Middle frontal gyrus (tissue), 1 donor: ENCODE measurements around the gene HES4.

ENCODE experiments used
- DNase-seq: peaks from one replicate; pipeline ENCODE4 v3.0.0-alpha.2; 2015; ENCODE audit warnings: low spot score; ENCODE audit errors: extremely low spot score

HES4 gene, protein sequence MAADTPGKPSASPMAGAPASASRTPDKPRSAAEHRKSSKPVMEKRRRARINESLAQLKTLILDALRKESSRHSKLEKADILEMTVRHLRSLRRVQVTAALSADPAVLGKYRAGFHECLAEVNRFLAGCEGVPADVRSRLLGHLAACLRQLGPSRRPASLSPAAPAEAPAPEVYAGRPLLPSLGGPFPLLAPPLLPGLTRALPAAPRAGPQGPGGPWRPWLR

DNA sequence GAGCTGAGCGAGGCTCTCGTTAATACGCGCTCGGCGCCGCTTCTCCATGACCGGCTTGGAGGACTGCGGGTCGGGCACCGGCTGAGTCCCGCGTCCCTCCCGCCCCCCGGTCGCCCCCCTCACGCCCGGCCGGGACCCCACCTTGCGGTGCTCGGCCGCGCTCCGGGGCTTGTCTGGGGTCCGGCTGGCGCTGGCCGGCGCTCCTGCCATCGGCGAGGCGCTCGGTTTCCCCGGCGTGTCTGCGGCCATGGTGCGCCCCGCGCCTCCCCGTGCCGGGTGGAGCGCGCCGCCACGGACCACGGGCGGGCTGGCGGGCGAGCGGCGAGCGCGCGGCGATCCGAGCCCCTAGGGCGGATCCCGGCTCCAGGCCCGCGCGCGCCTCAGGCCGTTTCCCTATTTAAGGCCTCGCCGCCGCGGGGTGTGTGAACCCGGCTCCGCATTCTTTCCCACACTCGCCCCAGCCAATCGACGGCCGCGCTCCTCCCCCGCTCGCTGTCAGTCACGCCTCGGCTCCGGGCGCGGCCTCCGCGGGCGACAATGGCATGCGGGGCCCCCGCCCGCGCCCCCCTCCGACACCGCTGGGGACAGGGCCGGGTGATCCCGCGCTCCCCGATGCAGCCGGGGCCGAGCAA lies at the start of gene HES4:
Gene HES4 (minus strand): TSS at position 373 of the 632 bp plus-strand sequence. CDS start 124 bp downstream, at position 249.
- DNase-seq, result peak; percentile 62

DNA sequence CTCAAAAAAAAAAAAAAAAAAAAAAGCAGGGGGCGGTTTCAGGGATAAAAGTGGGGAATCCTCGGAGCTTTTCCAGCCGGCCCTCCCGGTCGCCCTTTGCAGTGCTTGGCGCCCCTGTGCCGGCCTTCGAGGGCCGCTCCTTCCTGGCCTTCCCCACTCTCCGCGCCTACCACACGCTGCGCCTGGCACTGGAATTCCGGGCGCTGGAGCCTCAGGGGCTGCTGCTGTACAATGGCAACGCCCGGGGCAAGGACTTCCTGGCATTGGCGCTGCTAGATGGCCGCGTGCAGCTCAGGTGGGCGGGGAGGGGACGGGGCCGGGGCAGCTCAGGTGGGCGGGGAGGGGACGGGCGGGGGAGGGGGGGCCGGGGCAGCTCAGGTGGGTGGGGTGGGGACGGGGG lies 48.9 kb upstream of the HES4 start:
- DNase-seq, result no peak

DNA sequence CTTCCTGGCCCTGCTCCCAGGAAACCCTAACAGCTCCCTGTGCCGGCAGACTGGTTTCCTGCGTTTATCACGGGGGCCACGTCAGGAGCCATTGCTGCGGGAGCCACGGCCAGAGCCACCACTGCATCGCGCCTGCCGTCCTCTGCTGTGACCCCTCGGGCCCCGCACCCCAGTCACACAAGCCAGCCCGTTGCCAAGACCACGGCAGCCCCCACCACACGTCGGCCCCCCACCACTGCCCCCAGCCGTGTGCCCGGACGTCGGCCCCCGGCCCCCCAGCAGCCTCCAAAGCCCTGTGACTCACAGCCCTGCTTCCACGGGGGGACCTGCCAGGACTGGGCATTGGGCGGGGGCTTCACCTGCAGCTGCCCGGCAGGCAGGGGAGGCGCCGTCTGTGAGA lies 48.1 kb upstream of the HES4 start:
- no peak for DNase-seq

DNA sequence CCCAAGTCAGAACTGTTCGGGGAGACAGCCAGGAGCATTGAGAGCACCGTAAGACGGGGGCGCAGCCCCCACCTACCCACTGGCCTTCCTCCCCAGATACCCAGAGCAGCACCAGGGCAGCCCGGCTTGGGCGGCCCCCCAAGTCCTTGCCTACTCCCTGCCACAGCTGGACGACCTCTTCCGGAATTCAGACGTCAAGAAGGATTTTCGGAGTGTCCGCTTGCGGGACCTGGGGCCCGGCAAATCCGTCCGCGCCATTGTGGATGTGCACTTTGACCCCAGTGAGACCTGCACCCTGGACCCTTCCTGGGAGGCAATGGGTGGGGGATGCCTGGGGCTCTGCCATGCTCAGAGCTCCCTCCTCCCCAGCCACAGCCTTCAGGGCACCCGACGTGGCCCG lies 47.5 kb upstream of the HES4 start:
- no peak for DNase-seq

DNA sequence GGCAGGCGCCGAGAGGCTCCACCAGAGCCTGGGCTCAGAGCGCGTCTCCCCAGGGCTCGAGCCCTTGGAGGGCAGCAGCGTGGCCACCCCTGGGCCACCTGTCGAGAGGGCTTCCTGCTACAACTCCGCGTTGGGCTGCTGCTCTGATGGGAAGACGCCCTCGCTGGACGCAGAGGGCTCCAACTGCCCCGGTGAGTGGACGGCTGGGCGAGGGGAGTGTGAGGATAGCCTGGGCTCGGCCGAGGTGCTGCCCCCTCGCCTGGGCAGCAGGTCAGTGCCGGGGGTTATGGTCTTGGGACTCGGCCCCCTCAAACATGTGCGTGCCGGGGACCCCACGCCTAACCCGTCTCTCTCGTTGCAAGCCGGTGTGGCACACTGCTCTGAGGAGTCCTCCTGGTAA lies 46.9 kb upstream of the HES4 start:
- DNase-seq, result no peak

DNA sequence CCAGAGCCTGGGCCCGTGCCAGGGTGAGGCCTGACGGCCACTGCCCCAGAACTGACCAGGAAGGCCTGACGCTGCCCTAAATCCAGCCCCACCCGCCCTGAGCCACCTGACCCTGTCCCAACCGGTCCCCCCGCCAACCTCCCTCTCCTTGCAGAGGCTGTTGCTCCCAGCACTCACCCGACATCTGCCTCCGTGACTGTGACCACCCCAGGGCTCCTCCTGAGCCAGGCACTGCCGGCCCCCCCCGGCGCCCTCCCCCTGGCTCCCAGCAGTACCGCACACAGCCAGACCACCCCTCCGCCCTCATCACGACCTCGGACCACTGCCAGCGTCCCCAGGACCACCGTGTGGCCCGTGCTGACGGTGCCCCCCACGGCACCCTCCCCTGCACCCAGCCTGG lies 46.3 kb upstream of the HES4 start:
- no peak for DNase-seq

DNA sequence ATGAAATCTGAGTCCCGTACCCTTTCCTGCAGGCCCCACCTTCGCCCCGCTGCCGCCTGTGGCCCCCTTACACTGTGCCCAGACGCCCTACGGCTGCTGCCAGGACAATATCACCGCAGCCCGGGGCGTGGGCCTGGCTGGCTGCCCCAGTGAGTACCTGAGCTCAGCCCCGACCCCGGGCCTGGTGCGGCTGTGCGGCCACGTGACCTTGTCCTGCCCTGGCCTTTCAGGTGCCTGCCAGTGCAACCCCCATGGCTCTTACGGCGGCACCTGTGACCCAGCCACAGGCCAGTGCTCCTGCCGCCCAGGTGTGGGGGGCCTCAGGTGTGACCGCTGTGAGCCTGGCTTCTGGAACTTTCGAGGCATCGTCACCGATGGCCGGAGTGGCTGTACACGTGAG lies 45.2 kb upstream of the HES4 start:
- DNase-seq, result no peak

DNA sequence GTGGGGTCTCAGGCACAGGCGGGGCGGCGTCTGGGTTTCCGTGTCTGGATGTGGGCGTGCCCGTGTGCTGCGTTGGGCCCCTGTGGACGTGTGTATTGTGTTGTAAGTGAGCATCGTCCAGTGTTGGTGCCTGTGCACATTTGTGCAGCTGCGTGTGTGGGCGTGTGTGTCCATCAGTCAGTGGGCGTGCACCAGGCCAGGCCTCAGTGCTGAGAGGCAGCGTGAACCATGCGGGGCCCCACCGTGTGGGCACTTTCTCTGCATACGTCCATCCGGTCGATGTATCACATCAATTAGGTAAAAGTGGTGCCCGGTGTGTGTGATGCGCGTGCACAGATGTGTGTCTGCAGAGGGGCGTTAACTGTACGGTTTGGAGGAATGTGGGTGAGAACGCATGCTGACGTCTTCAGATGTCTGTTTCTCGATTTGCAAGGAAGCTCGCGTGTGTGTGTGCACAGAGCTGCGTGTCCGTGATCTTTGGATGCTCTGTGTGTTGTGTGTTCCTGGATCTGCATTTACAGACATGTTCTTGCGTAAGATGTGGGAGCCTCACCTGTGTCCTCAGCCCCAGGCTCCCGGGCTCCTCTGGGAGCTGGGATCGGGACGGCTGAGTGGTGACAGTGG lies 44.7 kb upstream of the HES4 start:
- DNase-seq, result no peak

DNA sequence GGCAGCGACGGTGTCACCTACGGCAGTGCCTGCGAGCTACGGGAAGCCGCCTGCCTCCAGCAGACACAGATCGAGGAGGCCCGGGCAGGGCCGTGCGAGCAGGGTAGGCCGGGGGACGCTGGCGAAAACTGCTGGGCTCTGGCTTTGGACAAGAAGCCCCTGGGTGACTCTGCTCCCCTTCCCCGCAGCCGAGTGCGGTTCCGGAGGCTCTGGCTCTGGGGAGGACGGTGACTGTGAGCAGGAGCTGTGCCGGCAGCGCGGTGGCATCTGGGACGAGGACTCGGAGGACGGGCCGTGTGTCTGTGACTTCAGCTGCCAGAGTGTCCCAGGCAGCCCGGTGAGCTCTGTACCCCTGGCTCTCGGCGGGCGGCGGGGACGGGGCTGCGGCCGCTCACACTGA lies 44.0 kb upstream of the HES4 start:
- DNase-seq, result no peak

DNA sequence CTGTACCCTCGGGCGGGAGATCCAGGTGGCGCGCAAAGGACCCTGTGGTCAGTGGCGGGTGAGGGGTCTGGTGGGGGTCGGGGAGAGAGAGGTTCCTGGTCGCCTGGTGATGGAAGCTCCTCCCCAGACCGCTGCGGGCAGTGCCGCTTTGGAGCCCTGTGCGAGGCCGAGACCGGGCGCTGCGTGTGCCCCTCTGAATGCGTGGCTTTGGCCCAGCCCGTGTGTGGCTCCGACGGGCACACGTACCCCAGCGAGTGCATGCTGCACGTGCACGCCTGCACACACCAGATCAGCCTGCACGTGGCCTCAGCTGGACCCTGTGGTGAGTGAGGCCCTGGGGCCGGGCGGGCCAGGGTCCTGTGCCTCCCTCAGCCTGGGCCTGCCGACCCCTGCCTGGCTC lies 43.5 kb upstream of the HES4 start:
- DNase-seq, result no peak

DNA sequence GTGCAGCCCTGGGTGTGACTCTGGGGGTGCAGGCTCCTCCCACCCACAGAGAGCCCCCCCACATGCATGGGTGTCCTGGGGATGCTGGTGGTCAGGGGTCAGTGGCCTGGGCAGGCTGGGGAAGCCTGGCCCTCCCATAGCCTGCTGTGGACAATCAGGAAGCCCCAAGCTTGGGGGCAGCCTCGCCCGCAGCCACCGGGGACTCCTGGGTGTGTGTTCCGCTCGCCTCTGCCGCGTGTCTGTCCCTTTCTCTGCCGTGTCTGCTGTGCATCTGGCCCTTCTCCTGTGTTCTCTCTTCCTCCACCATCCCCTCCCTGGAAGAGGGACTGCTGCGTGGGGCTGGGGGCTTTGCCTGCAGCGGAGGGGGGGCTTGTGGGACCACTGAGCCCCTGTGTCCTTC lies 42.9 kb upstream of the HES4 start:
- no peak for DNase-seq

DNA sequence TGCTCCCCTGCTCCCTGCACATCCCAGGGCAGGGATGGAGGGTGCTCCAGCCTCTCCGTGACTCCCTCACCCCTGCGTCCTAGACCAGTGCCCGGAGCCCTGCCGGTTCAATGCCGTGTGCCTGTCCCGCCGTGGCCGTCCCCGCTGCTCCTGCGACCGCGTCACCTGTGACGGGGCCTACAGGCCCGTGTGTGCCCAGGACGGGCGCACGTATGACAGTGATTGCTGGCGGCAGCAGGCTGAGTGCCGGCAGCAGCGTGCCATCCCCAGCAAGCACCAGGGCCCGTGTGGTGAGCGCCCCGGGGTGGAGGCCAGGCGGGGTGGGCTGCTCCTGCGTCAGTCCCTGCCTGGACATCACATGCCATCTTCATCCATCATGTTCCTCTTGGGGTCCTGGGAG lies 42.0 kb upstream of the HES4 start:
- no peak for DNase-seq

DNA sequence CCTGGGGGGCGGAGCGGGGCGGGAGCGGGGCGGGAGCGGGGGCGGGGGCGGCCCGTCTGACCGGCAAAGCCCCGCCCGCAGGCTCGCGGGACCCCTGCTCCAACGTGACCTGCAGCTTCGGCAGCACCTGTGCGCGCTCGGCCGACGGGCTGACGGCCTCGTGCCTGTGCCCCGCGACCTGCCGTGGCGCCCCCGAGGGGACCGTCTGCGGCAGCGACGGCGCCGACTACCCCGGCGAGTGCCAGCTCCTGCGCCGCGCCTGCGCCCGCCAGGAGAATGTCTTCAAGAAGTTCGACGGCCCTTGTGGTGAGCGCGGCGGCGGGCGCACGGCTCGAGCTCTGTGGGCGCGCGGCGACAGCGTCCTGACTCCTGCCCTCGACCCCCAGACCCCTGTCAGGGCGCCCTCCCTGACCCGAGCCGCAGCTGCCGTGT lies 41.2 kb upstream of the HES4 start:
- no peak for DNase-seq

DNA sequence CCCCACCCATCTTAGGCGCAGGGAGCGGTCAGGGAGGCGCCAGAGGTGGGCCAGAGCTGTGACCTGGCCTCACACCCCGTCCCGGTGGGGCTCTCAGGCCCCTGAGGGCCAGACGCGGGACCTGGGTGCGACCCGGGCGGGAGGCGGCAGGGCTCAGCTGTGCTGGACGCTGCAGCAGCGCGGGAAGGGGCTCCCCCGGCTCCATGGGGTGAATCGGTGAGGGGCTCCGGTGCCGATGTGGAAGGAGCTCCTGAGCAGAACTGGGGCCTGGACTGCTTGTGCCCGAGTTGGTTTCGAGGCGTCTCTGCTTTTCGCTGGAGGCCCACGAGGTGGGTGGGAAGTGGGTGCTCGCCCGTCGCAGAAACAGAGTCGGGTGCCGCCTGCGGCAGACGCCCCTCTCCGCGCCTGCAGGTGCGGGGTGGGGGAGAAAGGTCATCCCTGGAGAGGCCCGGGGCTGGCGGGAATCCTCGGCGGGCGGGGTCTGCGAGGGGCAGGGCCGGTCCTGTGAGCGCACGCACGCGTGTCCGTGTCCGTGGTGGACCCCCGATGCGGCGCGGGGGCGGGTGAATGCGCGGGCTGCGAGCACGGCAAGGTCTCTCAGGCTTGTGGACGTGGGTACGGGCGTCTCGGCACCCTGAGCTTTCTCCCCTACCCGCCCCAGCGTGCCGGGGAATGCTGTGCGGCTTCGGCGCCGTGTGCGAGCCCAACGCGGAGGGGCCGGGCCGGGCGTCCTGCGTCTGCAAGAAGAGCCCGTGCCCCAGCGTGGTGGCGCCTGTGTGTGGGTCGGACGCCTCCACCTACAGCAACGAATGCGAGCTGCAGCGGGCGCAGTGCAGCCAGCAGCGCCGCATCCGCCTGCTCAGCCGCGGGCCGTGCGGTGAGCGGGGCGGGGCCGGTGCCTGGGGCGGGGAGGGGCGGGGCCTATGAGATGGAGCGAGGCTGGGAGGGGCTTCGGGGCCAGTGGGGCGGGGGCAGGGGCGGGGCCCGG lies 40.4 kb upstream of the HES4 start:
- DNase-seq, result peak; percentile 28

DNA sequence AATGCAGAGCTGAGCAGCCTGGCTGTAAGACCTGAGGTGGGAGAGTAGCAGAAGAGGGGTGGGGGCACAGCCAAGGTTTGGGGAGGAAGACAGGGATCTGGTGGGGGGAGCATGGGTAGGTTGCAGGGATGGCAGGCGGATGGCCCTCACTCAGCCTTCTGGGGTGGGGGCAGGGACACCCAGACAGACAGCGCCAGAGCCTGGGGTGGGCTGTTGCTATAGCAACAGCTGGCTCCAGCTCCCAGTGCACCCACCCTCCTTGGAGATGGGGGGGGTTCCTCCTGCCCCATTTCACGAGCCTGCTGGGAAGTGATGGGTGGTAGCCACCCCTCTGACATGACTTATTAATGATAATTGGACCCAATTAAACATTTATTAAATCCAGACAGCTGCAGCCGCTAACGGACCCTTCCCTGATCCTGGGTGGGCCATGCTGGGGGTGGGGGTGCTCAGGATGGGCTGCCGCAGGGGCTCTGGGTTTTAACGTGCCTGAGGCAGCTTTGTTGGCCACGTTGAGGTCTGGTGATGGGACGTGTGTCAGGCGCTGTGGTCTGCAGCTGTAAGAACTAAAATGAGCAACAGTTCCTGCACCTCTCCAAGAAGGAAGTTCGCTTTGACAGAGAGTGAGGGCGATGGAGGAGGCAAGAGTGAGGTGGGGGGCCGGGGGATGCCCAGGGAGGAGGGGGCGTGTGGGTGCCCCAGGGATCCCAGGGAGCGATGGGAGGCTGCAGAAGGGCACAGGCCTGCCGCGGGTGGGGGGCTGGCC lies 39.4 kb upstream of the HES4 start:
- DNase-seq, result no peak

DNA sequence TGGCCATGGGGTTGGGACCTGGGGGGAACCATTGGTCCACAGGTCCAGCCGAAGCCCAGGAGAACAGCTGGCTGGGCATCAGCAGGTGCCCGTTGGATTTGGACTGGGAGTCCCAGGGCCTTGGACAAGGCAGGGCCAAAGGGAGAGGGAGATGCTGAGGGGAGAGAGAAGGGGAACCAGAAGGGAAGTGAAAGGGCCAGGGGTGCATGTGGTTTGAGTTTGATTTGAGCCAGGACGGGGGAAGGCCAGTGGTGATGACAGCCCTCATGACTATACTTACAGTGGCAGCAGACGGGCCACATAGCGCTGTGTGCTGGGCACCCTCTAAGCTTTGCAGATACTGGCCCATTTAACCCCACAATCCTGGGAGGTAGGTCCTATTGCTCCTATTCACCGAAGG lies 38.8 kb upstream of the HES4 start:
- DNase-seq, result no peak

DNA sequence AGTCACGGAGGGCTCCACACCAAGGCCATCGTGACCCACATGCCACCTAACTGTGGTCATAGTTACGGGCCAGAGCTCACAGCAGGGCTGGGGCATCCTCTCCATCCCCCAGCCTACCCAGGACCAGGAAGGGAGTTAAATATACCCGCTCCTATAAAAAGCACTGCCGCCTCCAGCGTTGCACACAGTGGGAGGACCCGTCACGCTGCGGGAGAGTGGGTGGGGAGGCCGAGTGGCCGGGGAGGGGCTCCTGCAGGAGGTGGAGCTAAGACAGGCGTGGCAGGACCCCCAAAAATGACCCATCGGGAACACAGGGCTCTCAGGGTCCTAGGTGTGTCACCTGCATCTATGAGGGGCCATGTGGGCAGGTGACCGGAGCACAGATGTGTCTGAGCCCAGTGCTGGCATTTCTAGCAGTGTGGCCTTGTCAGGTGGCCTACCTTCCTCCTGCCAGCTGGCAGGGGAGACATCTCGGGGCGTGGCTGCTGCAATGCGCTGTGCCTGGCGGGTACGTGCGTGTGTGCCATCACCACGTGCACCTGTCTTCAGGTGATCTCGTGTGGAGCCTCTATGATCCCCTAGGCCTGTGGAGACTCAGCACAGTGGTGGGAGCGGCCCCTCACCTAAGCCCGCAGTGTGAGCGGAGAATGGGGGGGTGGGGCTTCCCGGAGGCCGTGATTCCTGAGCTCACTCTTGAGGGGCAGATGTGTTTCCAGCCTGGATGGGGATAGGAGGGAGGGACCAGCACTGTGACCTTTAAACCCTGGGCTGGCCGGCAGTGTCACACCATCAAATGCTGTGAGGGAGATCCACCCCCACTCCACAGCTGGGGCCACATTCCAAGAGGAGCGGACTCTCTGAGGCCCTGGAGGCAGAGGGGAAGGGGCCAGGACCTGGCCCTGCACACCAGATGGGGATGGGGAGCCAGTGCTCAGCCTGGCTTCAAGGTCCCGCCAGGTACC lies 37.8 kb upstream of the HES4 start:
- DNase-seq, result no peak

DNA sequence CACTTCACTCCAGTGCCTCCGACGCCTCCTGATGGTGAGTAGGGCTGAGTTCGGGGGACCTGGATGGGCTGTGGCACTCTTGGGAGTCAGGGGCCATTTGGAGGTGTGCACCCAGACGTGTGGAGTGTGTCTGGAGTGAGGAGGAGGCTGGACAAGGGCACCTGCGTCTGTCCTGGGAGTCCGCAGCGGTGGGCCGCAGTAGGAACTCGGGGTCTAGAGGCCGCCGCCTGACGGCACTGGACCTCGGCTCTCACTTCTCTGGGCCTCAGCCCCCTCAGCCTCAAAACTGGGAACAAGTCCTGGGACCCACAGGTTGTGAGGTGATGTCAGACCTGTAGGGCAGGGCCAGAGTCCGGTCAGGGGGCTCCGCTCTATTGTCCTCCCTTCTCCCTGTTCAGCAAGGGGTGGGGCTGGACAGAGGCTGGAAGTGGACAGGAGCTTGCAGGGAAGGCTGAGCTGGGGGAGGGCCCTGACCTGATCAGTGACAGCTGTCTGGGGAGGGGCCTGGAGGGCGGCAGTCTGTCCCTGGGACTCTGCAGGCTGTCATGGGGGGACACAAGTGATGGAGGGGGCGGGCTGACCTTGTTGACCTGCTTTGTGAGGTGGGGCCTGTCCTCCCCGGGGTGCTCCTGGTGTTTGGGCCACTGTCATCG lies 35.5 kb upstream of the HES4 start:
- DNase-seq, result no peak

DNA sequence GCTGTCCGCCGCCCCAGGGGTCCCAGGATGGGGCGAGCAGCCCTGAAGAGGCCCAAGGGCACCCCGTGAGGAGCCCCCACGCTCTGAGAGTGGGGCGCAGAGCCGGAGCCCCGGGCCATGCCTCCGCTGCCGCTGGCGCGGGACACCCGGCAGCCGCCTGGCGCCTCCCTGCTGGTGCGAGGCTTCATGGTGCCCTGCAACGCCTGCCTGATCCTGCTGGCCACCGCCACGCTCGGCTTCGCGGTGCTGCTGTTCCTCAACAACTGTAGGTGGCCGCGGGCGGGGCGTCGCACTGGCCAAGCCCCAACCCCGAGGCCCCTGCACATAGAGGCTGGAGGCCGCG lies 34.5 kb upstream of the HES4 start:
- no peak for DNase-seq
